GM23248 (cell line): ENCODE data around the gene APOL1.

Experiments used
- EZH2 ChIP-seq: fragments of 200-600 bp; sonication (generic); IDR thresholded peaks from 2 replicates; pipeline ENCODE4 v1.6.1; 2018; ENCODE audit warnings: antibody characterized with exemption, mild to moderate bottlenecking; ENCODE audit not compliant: insufficient read depth, poor library complexity, severe bottlenecking
- EZH2phosphoT487 ChIP-seq: fragments of 200-600 bp; sonication (generic); IDR thresholded peaks from 2 replicates; pipeline ENCODE4 v1.6.1; 2018; ENCODE audit warnings: antibody characterized with exemption, moderate library complexity, mild to moderate bottlenecking, low read depth; ENCODE audit not compliant: insufficient read depth

DNA sequence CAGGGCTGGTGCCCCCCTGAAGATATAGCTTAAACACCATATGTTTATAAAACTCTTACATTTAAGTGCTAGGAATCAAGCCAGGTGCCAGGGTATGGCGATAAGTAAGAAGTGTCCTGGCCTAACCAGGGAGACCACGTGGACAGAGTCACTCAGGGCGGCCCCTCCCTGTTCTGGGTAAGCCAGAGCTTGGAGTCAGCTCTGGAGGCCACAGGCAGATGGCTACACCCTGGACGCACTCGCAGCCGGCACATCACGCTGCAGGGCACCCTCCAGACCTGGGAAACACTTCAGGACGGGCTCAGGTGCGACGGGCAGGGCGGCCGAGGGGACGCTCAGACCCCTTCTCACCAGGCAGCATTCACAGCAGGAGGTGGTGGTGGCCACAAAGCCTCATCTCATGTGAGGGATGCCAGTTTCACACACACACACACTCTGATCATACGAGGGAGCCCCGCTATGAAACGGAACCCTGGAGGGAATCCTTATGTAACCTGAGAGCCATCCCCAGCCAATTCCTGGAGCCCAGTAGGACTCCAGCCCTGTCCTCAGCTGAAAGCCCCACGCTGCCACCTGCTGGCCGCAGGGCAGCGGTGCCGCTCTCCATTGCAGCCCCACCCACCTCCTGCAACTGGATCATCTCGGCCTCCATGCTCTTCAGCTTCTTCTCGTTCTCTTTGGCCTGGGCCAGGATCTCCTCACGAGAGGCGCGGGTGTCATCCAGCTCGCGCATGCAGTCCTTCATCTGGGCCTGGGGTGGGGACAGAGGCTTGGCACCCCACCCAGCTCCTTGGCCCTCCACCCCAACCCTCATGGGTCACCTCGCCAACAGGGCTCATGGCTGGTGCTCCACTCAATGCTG lies 33.4 kb downstream of the APOL1 start:
- TF ChIP-seq EZH2 (no peak), EZH2phosphoT487 (no peak)
